GM12878 (cell line): ENCODE data around the gene DTX3. TPM values are rescaled to one million over a fixed set of nuclear protein-coding genes. Genes with fewer than 3 reads are reported as not detected.

Experiments used
- ATAC-seq: fragments of 200-7000 bp; cut with Tn5 transposase; 3 replicates; pipeline ENCODE4 v1.9.1; 2020; ENCODE audit warnings: mild to moderate bottlenecking, moderate library complexity
- BruUV-seq: library from RNA; stranded (reverse); fragments of 400-500 nt; replicated peaks from 2 replicates; lab custom pipeline; 2021; lab: Mats Ljungman, UMichigan
- CTCF ChIA-PET: fragments of 300-600 bp; sonication (Branson Sonifier 250); formaldehyde crosslinking; extraction: SDS; loops from one replicate; lab custom pipeline; 2021; ENCODE audit warnings: inconsistent platforms; lab: Yijun Ruan, JAX
- POLR2A ChIA-PET: fragments of 350-600 bp; formaldehyde crosslinking; extraction: SDS; loops from one replicate; lab custom pipeline; 2021; ENCODE audit warnings: inconsistent platforms; lab: Charles Lee
- RAD21 ChIA-PET: fragments of 300-600 bp; sonication (Branson Sonifier 250); formaldehyde crosslinking; loops from one replicate; lab custom pipeline; 2023; ENCODE audit warnings: antibody characterized with exemption; ENCODE audit not compliant: unreplicated experiment; lab: Charles Lee
- SMC1A ChIA-PET: fragments of 300-600 bp; sonication (Branson Sonifier 250); formaldehyde crosslinking; loops from one replicate; lab custom pipeline; 2023; ENCODE audit not compliant: unreplicated experiment, uncharacterized antibody; lab: Charles Lee
- DNase-seq: peaks from one replicate; pipeline ENCODE4 v3.0.0-alpha.2; 2011; ENCODE audit warnings: low read depth, low spot score
- FAIRE-seq: peaks from 3 replicates; lab custom pipeline; 2011; peaks lifted over from hg19 to GRCh38; lab: Jason Lieb, UNC
- H2AFZ ChIP-seq: 2 replicates; pipeline ENCODE4 v1.6.0; 2011; ENCODE audit warnings: low read depth, low read length, control low read depth; ENCODE audit not compliant: control insufficient read depth
- H3K27ac ChIP-seq: 2 replicates; pipeline ENCODE4 v1.5.1; 2011; ENCODE audit warnings: control low read depth; ENCODE audit not compliant: control insufficient read depth, insufficient read depth
- H3K27me3 ChIP-seq, 2 experiments: replicated peaks in 1 of 2; 2 replicates each; pipeline versions ENCODE4 v1.6.0 to v1.6.1; 2011; ENCODE audit warnings: low read length in 1 of 2; ENCODE audit not compliant: control insufficient read depth in 2 of 2, insufficient read depth in 2 of 2
- H3K36me3 ChIP-seq, 2 experiments: 2 replicates each; pipeline ENCODE4 v1.5.1; 2011; ENCODE audit warnings: low read length in 1 of 2; ENCODE audit not compliant: control insufficient read depth in 2 of 2, insufficient read depth in 2 of 2
- H3K4me1 ChIP-seq: 2 replicates; pipeline ENCODE4 v1.6.1; 2011; ENCODE audit warnings: mild to moderate bottlenecking, low read length, moderate library complexity, mixed read lengths; ENCODE audit not compliant: control insufficient read depth, insufficient read depth
- H3K4me2 ChIP-seq: 2 replicates; pipeline ENCODE4 v1.6.0; 2011; ENCODE audit warnings: control low read depth; ENCODE audit not compliant: control insufficient read depth, insufficient read depth
- H3K4me3 ChIP-seq: fragments of 200-600 bp; sonication (generic); 2 replicates; pipeline ENCODE4 v1.5.1; 2016
- H3K79me2 ChIP-seq: 2 replicates; pipeline ENCODE4 v1.6.0; 2011; ENCODE audit warnings: low read length; ENCODE audit not compliant: control insufficient read depth, insufficient read depth
- H3K9ac ChIP-seq: 2 replicates; pipeline ENCODE4 v1.8.0; 2011; ENCODE audit warnings: low read length, control low read depth, mixed read lengths; ENCODE audit not compliant: control insufficient read depth, insufficient read depth
- H3K9me3 ChIP-seq: replicated peaks from 3 replicates; pipeline ENCODE4 v1.5.1; 2011; ENCODE audit warnings: mild to moderate bottlenecking, low read length; ENCODE audit not compliant: control insufficient read depth, insufficient read depth
- H4K20me1 ChIP-seq: 2 replicates; pipeline ENCODE4 v1.6.0; 2011; ENCODE audit not compliant: control insufficient read depth, insufficient read depth
- CEBPZ ChIP-seq: fragments of 150-350 bp; IDR thresholded peaks from 2 replicates; pipeline ENCODE4 v1.6.1; 2016; ENCODE audit warnings: low read depth, low read length
- CREB1 ChIP-seq: IDR thresholded peaks from 2 replicates; pipeline ENCODE4 v1.6.1; 2012; ENCODE audit warnings: low read depth, mild to moderate bottlenecking, inconsistent platforms
- MEF2B ChIP-seq: fragments of 450-650 bp; IDR thresholded peaks from 2 replicates; pipeline ENCODE4 v1.6.1; 2018; ENCODE audit warnings: mild to moderate bottlenecking, moderate library complexity; ENCODE audit not compliant: partially characterized antibody, poor library complexity, severe bottlenecking
- SREBF1 ChIP-seq: IDR thresholded peaks from 2 replicates; pipeline ENCODE4 v1.6.1; 2012; ENCODE audit warnings: mild to moderate bottlenecking, low read length
- SRF ChIP-seq, 2 experiments: IDR thresholded peaks; 2 replicates each; pipeline ENCODE4 v1.6.1; 2011; ENCODE audit warnings: low read depth in 2 of 2, low read length in 2 of 2, mild to moderate bottlenecking in 1 of 2, moderate library complexity in 1 of 2
- ZNF207 ChIP-seq: fragments of 450-650 bp; IDR thresholded peaks from 2 replicates; pipeline ENCODE4 v1.6.1; 2014; ENCODE audit warnings: antibody characterized with exemption, mild to moderate bottlenecking, borderline replicate concordance
- ZNF622 ChIP-seq: fragments of 450-650 bp; IDR thresholded peaks from 2 replicates; pipeline ENCODE4 v1.6.1; 2017; ENCODE audit warnings: mild to moderate bottlenecking, inconsistent platforms
- WGBS: methylation state at CpG from one replicate; pipeline ENCODE4 v1.1.6; 2016; ENCODE audit warnings: low lambda C conversion rate; ENCODE audit not compliant: insufficient replicate concordance, insufficient coverage; ENCODE audit errors: missing lambda C conversion rate; 5-methylcytosine and 5-hydroxymethylcytosine counted together
- in situ Hi-C: fragments of 300-500 bp; cut with MboI; formaldehyde crosslinking; loops from 9 replicates; pipeline ENCODE4 v1.14.3; 2018; ENCODE audit warnings: mixed read lengths
- intact Hi-C: fragments of 100-400 bp; cut with micrococcal nuclease; formaldehyde crosslinking; loops from one replicate; pipeline ENCODE4 v1.14.2; 2022; ENCODE audit not compliant: unreplicated experiment
- polyA plus RNA-seq, 11 experiments: library from polyadenylated mRNA; depleted of rRNA in 4 of 11; unstranded in 6 of 11; stranded (reverse) in 5 of 11; fragments of >200 nt; fragmentation: Nextera tagmentation in 4 of 11; fragmentation: Illumina TruSeq in 1 of 11; extraction: Ambion mirVana in 4 of 11; extraction: Trizol in 1 of 11; gene quantifications; 1 replicate in 1 of 11; 2 replicates in 10 of 11; pipeline versions ENCODE4 v1.2.1 to v1.2.3, GENCODE V29; 2011 to 2016; ENCODE audit warnings: inconsistent platforms in 2 of 11, missing spikeins in 2 of 11, low read depth in 1 of 11
- total RNA-seq, 4 experiments: library from RNA; depleted of rRNA in 3 of 4; stranded (reverse); fragments of >200 nt in 3 of 4; fragmentation: Illumina TruSeq in 1 of 4; extraction: Trizol in 1 of 4; gene quantifications; 2 replicates each; pipeline versions ENCODE4 v1.2.1 to v1.2.3, GENCODE V29; 2013 to 2021

The DTX3 gene
- total and polyA plus RNA-seq, 10 of the 15 experiments (the other 5 are each of a cell fraction or from before 2014, with no cell fraction given): 1.1 to 13.6 (median 5.6) TPM

- no peak for DNase-seq
- H3K4me3 ChIP-seq: no peak overlapping the region
- H3K9me3 ChIP-seq: no peaks in the 10 kb centered on the region
- CTCF ChIA-PET: interaction anchor here (1.1 to 2.0 kb wide), 5 partner anchors 13 to 138 kb away, joined by 3 to 8 read pairs (median 3); partner anchors contain the start of gene TSPAN31
- 56% methylated on average over 2 of the region's 2 CpGs for WGBS
- intact Hi-C loops: no loop called here
- ATAC-seq: no peak
- TF ChIP-seq MEF2B (no peak), CREB1 (no peak), SREBF1 (no peak), ZNF622 (no peak), SRF (IDR thresholded peaks at IDR 0.05; ENCODE audit: low read depth in 2 of 2, low read length in 2 of 2) (no peak), CEBPZ (no peak), ZNF207 (no peak)
- FAIRE-seq: no peak
- H3K27me3 ChIP-seq: no peaks in the 10 kb centered on the region
- POLR2A ChIA-PET: interaction anchor here (1.1 to 1.5 kb wide), 2 partner anchors 13 to 15 kb away, joined by 3 to 4 read pairs; partner anchors contain the start of gene PIP4K2C
- no peak overlapping the region for H3K27ac ChIP-seq
- H3K9ac ChIP-seq: no peak overlapping the region
- SMC1A ChIA-PET: interaction anchor here (0.8 to 1.2 kb wide), 4 partner anchors 8 to 247 kb away, joined by 3 to 5 read pairs (median 4); no protein-coding TSS in a partner anchor
- H3K4me1 ChIP-seq: peaks cover 4% of the 10 kb centered on the region; the same call in 1 of the 2 replicates
- peaks cover 0 to 3% of the 10 kb centered on the region in 2 experiments; a peak in 2 of 4 replicates for H3K36me3 ChIP-seq
- H3K4me2 ChIP-seq: no peak overlapping the region
- H3K79me2 ChIP-seq: no peaks in the 10 kb centered on the region
- BruUV-seq: no TSS peak
- in situ Hi-C loops: no loop called here
- H4K20me1 ChIP-seq: no peaks in the 10 kb centered on the region
- H2AFZ ChIP-seq: no peak overlapping the region
- RAD21 ChIA-PET: interaction anchor here (1.6 kb wide), 1 partner anchor 8 kb away, joined by 3 read pairs; no protein-coding TSS in a partner anchor
Observed at GRCh38 chr12:57606399-57606798, 1.8 kb downstream of the DTX3 start.
